ENCODE data around the gene ZNF600.
"Not testable (repeated sequence)": the region's sequence is repeated elsewhere in the genome, so short reads cannot be mapped to it uniquely, and the experiment has no call there.

The ZNF600 gene

DNA sequence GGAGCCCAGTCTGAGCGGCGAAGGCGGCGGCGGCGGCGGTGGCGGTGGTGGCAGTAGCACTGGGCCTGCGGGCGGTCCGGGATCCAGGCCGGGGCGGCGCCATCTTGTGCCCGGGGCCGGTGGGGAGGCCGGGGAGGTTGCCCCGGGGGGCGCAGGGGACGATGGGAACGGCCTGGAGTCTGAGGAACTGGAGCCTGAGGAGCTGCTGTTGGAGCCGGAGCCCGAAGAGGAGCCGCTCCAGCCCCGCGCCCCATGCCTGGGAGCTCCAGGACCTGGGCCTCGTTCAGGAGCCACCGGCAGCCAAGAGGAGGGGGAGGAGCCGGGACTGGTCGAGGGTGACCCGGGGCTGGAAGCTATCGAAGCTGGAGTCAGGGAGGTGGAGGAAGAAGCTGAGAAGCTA is 23.2 kb upstream of the ZNF600 start:
- peaks cover 15 to 59% of the 10 kb centered on the region in 2 donors for H3K9me3 ChIP-seq (replicated peaks in 1 of 2; ENCODE audit: control insufficient read depth in 2 of 2, insufficient read depth in 1 of 2, low read depth in 1 of 2, low read length in 2 of 2)
- H3K9ac ChIP-seq (ENCODE audit: low read depth, low read length, poor library complexity) = no peak overlapping the region
- H3K79me1 ChIP-seq (ENCODE audit: low read depth, low read length) = no peaks in the 10 kb centered on the region
- no peak for DNase-seq (ENCODE audit: low spot score)
- no peak overlapping the region for H3K14ac ChIP-seq (ENCODE audit: low read length)
- H3K27me3 ChIP-seq (ENCODE audit: control insufficient read depth in 3 of 3, insufficient read depth in 3 of 3, low read depth in 1 of 3, low read length in 3 of 3) = no peaks in the 10 kb centered on the region
- no peak overlapping the region for H2AFZ ChIP-seq (ENCODE audit: low read length)
- H3K4me1 ChIP-seq (ENCODE audit: control insufficient read depth in 2 of 2, insufficient read depth in 1 of 2, low read depth in 1 of 2, low read length in 2 of 2) = no peaks in the 10 kb centered on the region
- H3K18ac ChIP-seq (ENCODE audit: low read length) = no peak overlapping the region
- no peak overlapping the region for H2BK12ac ChIP-seq (ENCODE audit: low read length)
- no peak overlapping the region for H4K8ac ChIP-seq (ENCODE audit: low read depth, low read length)
- no peak overlapping the region for H2BK15ac ChIP-seq (ENCODE audit: low read length)
- no peak overlapping the region for H2BK5ac ChIP-seq (ENCODE audit: low read length)
- H3K4me2 ChIP-seq (ENCODE audit: insufficient read depth, low read length, poor library complexity, severe bottlenecking) = no peak overlapping the region
- no peak overlapping the region for H3K4ac ChIP-seq (ENCODE audit: low read length)
- WGBS, 2 donors (ENCODE audit: extremely low coverage in 2 of 2, insufficient read length in 2 of 2, insufficient replicate concordance in 1 of 2) = no CpG with 5 or more reads among the region's 32 CpGs
- H4K91ac ChIP-seq (ENCODE audit: low read depth, low read length, poor library complexity) = no peak overlapping the region
- H3K36me3 ChIP-seq (replicated peaks in 1 of 2; ENCODE audit: control insufficient read depth in 2 of 2, insufficient read depth in 2 of 2, low read length in 2 of 2) = peaks cover 14 to 59% of the 10 kb centered on the region in 2 donors
- no peak overlapping the region for H2AK5ac ChIP-seq (ENCODE audit: low read depth, low read length)
- H3K27ac ChIP-seq (replicated peaks; ENCODE audit: low read length) = no peak overlapping the region
- H3K4me3 ChIP-seq (ENCODE audit: low read length in 2 of 2) = no peak overlapping the region
- no peak overlapping the region for H3K23ac ChIP-seq (ENCODE audit: low read depth, low read length, poor library complexity)
- H2BK120ac ChIP-seq (ENCODE audit: low read depth, low read length) = no peak overlapping the region

GRCh38 chr19:52799950-52800640 is 13.5 kb upstream of the ZNF600 start:
- H3K4me2 ChIP-seq (ENCODE audit: insufficient read depth, low read length, poor library complexity, severe bottlenecking); H3K18ac ChIP-seq (ENCODE audit: low read length); H3K14ac ChIP-seq (ENCODE audit: low read length); H2AFZ ChIP-seq (ENCODE audit: low read length); H2BK12ac ChIP-seq (ENCODE audit: low read length); H4K8ac ChIP-seq (ENCODE audit: low read depth, low read length); H3K27ac ChIP-seq (replicated peaks; ENCODE audit: low read length); H3K4ac ChIP-seq (ENCODE audit: low read length); H3K4me1 ChIP-seq (ENCODE audit: control insufficient read depth in 2 of 2, insufficient read depth in 1 of 2, low read depth in 1 of 2, low read length in 2 of 2); H2BK120ac ChIP-seq (ENCODE audit: low read depth, low read length); H3K9ac ChIP-seq (ENCODE audit: low read depth, low read length, poor library complexity); H2BK5ac ChIP-seq (ENCODE audit: low read length); H2BK15ac ChIP-seq (ENCODE audit: low read length); DNase-seq (ENCODE audit: low spot score); H4K91ac ChIP-seq (ENCODE audit: low read depth, low read length, poor library complexity); H3K79me1 ChIP-seq (ENCODE audit: low read depth, low read length); H2AK5ac ChIP-seq (ENCODE audit: low read depth, low read length); H3K4me3 ChIP-seq (ENCODE audit: low read length in 2 of 2); H3K27me3 ChIP-seq (ENCODE audit: control insufficient read depth in 3 of 3, insufficient read depth in 3 of 3, low read depth in 1 of 3, low read length in 3 of 3); H3K23ac ChIP-seq (ENCODE audit: low read depth, low read length, poor library complexity): not testable (repeated sequence)
- Histone ChIP-seq H3K36me3 (replicated peaks in 1 of 2; ENCODE audit: control insufficient read depth in 2 of 2, insufficient read depth in 2 of 2, low read length in 2 of 2) (peaks cover 31 to 69% of the 10 kb centered on the region in 2 donors), H3K9me3 (replicated peaks in 1 of 2; ENCODE audit: control insufficient read depth in 2 of 2, insufficient read depth in 1 of 2, low read depth in 1 of 2, low read length in 2 of 2) (peaks cover 35 to 89% of the 10 kb centered on the region in 2 donors)
- no CpG with 5 or more reads among the region's 9 CpGs for WGBS, 2 donors (ENCODE audit: extremely low coverage in 2 of 2, insufficient read length in 2 of 2, insufficient replicate concordance in 1 of 2)

DNA sequence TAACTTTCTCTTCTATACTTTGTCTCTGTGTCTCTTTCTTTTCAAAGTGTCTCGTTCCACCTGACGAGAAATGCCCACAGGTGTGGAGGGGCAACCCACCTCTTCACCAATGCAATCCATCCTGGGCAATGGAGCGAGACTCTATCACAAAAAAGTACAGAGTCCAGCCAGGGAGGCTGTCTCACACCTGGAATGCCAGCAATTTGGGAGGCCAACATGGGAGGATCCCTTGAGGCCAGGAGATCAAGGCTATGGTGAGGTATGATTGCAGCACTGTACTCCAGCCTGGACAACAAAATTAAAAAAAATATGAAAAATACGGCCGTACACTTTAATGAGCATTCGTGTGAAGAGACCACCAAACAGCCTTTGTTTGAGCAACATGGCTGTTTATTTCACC is 2.8 kb upstream of the ZNF600 start:
- Histone ChIP-seq H3K4me3 (ENCODE audit: low read length in 2 of 2) (no peak overlapping the region), H2BK12ac (ENCODE audit: low read length) (no peak overlapping the region), H3K18ac (ENCODE audit: low read length) (no peak overlapping the region), H3K4ac (ENCODE audit: low read length) (no peak overlapping the region), H4K8ac (ENCODE audit: low read depth, low read length) (no peak overlapping the region), H3K4me1 (ENCODE audit: control insufficient read depth in 2 of 2, insufficient read depth in 1 of 2, low read depth in 1 of 2, low read length in 2 of 2) (peaks cover 0 to 3% of the 10 kb centered on the region in 2 donors), H2BK15ac (ENCODE audit: low read length) (no peak overlapping the region), H3K9me3 (replicated peaks in 1 of 2; ENCODE audit: control insufficient read depth in 2 of 2, insufficient read depth in 1 of 2, low read depth in 1 of 2, low read length in 2 of 2) (peaks cover 1 to 16% of the 10 kb centered on the region in 2 donors), H3K36me3 (replicated peaks in 1 of 2; ENCODE audit: control insufficient read depth in 2 of 2, insufficient read depth in 2 of 2, low read length in 2 of 2) (no peaks in the 10 kb centered on the region), H3K23ac (ENCODE audit: low read depth, low read length, poor library complexity) (no peak overlapping the region), H2AFZ (ENCODE audit: low read length) (no peak overlapping the region), H3K4me2 (ENCODE audit: insufficient read depth, low read length, poor library complexity, severe bottlenecking) (no peak overlapping the region), H3K27ac (replicated peaks; ENCODE audit: low read length) (no peak overlapping the region), H3K27me3 (ENCODE audit: control insufficient read depth in 3 of 3, insufficient read depth in 3 of 3, low read depth in 1 of 3, low read length in 3 of 3) (peaks cover 0 to 13% (median 11%) of the 10 kb centered on the region in 3 experiments), H2AK5ac (ENCODE audit: low read depth, low read length) (no peak overlapping the region), H3K79me1 (ENCODE audit: low read depth, low read length) (peaks cover 2% of the 10 kb centered on the region), H2BK5ac (ENCODE audit: low read length) (no peak overlapping the region), H2BK120ac (ENCODE audit: low read depth, low read length) (no peak overlapping the region), H3K14ac (ENCODE audit: low read length) (no peak overlapping the region), H3K9ac (ENCODE audit: low read depth, low read length, poor library complexity) (no peak overlapping the region), H4K91ac (ENCODE audit: low read depth, low read length, poor library complexity) (no peak overlapping the region)
- no peak for DNase-seq (ENCODE audit: low spot score)
- no CpG with 5 or more reads among the region's 6 CpGs for WGBS, 2 donors (ENCODE audit: extremely low coverage in 2 of 2, insufficient read length in 2 of 2, insufficient replicate concordance in 1 of 2)

- peaks cover 0 to 13% (median 11%) of the 10 kb centered on the region in 3 experiments for H3K27me3 ChIP-seq (ENCODE audit: control insufficient read depth in 3 of 3, insufficient read depth in 3 of 3, low read depth in 1 of 3, low read length in 3 of 3)
- no peak overlapping the region for H2AK5ac ChIP-seq (ENCODE audit: low read depth, low read length)
- peak overlapping the region; percentile 92 for H2AFZ ChIP-seq (ENCODE audit: low read length)
- no peak overlapping the region for H2BK5ac ChIP-seq (ENCODE audit: low read length)
- peak overlapping the region; percentile 21 for H3K14ac ChIP-seq (ENCODE audit: low read length)
- no peak overlapping the region for H2BK15ac ChIP-seq (ENCODE audit: low read length)
- H3K4me2 ChIP-seq (ENCODE audit: insufficient read depth, low read length, poor library complexity, severe bottlenecking) = peak overlapping the region; percentile 89
- no CpG with 5 or more reads among the region's 23 CpGs for WGBS, 2 donors (ENCODE audit: extremely low coverage in 2 of 2, insufficient read length in 2 of 2, insufficient replicate concordance in 1 of 2)
- peak overlapping the region; percentile 65 for H4K8ac ChIP-seq (ENCODE audit: low read depth, low read length)
- H3K4me3 ChIP-seq (ENCODE audit: low read length in 2 of 2) = peak overlapping the region; percentile 48 to 85
- no peak overlapping the region for H3K23ac ChIP-seq (ENCODE audit: low read depth, low read length, poor library complexity)
- H2BK12ac ChIP-seq (ENCODE audit: low read length) = no peak overlapping the region
- no peak overlapping the region for H4K91ac ChIP-seq (ENCODE audit: low read depth, low read length, poor library complexity)
- no peaks in the 10 kb centered on the region for H3K36me3 ChIP-seq (replicated peaks in 1 of 2; ENCODE audit: control insufficient read depth in 2 of 2, insufficient read depth in 2 of 2, low read length in 2 of 2)
- no peak overlapping the region for H2BK120ac ChIP-seq (ENCODE audit: low read depth, low read length)
- H3K4ac ChIP-seq (ENCODE audit: low read length) = no peak overlapping the region
- peaks cover 0 to 3% of the 10 kb centered on the region in 2 donors for H3K4me1 ChIP-seq (ENCODE audit: control insufficient read depth in 2 of 2, insufficient read depth in 1 of 2, low read depth in 1 of 2, low read length in 2 of 2)
- peak overlapping the region; percentile 84 for H3K9ac ChIP-seq (ENCODE audit: low read depth, low read length, poor library complexity)
- H3K27ac ChIP-seq (replicated peaks; ENCODE audit: low read length) = no peak overlapping the region
- H3K9me3 ChIP-seq (replicated peaks in 1 of 2; ENCODE audit: control insufficient read depth in 2 of 2, insufficient read depth in 1 of 2, low read depth in 1 of 2, low read length in 2 of 2) = peaks cover 0 to 15% of the 10 kb centered on the region in 2 donors
- peak overlapping the region; percentile 76 for H3K18ac ChIP-seq (ENCODE audit: low read length)
- no peak for DNase-seq (ENCODE audit: low spot score)
- H3K79me1 ChIP-seq (ENCODE audit: low read depth, low read length) = peaks cover 2% of the 10 kb centered on the region
These were observed 520 bp downstream of the ZNF600 start for GRCh38 chr19:52786078-52786463.
